ENCODE measurements around the gene FAM120A. TPM values are rescaled to one million over a fixed set of nuclear protein-coding genes. Genes with fewer than 3 reads are reported as not detected.
"Not testable (repeated sequence)": the region's sequence is repeated elsewhere in the genome, so short reads cannot be mapped to it uniquely, and the experiment has no call there.

The FAM120A gene
- polyA plus RNA-seq, 4 donors, result 36.2 to 85.8 (median 65.6) TPM

- DNase-seq (no peak), FAIRE-seq (no peak)
- Histone ChIP-seq H3K4me1 (ENCODE audit: control insufficient read depth in 3 of 3, insufficient read depth in 2 of 3, low read depth in 1 of 3, low read length in 2 of 3) (peaks cover 0 to 5% (median 2%) of the 10 kb centered on the region in 3 donors), H3K27ac (ENCODE audit: low read depth in 1 of 3, low read length in 2 of 3) (no peak overlapping the region), H3K27me3 (ENCODE audit: control insufficient read depth in 3 of 3, insufficient read depth in 3 of 3, low read length in 3 of 3) (no peaks in the 10 kb centered on the region), H3K4me3 (ENCODE audit: low read depth in 1 of 3, low read length in 3 of 3) (no peak overlapping the region), H3K9me3 (ENCODE audit: control insufficient read depth in 2 of 2, insufficient read depth in 1 of 2, low read depth in 1 of 2, low read length in 1 of 2) (no peaks in the 10 kb centered on the region), H3K36me3 (ENCODE audit: control insufficient read depth in 3 of 3, insufficient read depth in 2 of 3, low read depth in 1 of 3, low read length in 3 of 3) (peaks cover 0 to 34% (median under 1%) of the 10 kb centered on the region in 3 donors)
- WGBS, 3 donors, result 95 to 97% (median 97%) methylated on average over 2 of the region's 2 CpGs
These were observed 57.6 kb downstream of the FAM120A start for GRCh38 chr9:93509084-93509483.

- no peak for FAIRE-seq
- H3K36me3 ChIP-seq (ENCODE audit: control insufficient read depth in 3 of 3, insufficient read depth in 2 of 3, low read depth in 1 of 3, low read length in 3 of 3), result peaks cover 0 to 37% (median 0%) of the 10 kb centered on the region in 3 donors
- 79 to 89% (median 81%) methylated on average over 7 of the region's 7 CpGs for WGBS, 3 donors
- no peak overlapping the region for H3K27ac ChIP-seq (ENCODE audit: low read depth in 1 of 3, low read length in 2 of 3)
- H3K27me3 ChIP-seq (ENCODE audit: control insufficient read depth in 3 of 3, insufficient read depth in 3 of 3, low read length in 3 of 3), result no peaks in the 10 kb centered on the region
- peaks cover 0 to 3% (median 2%) of the 10 kb centered on the region in 3 donors for H3K4me1 ChIP-seq (ENCODE audit: control insufficient read depth in 3 of 3, insufficient read depth in 2 of 3, low read depth in 1 of 3, low read length in 2 of 3)
- no peak for DNase-seq
- H3K4me3 ChIP-seq (ENCODE audit: low read depth in 1 of 3, low read length in 3 of 3), result no peak overlapping the region
- no peaks in the 10 kb centered on the region for H3K9me3 ChIP-seq (ENCODE audit: control insufficient read depth in 2 of 2, insufficient read depth in 1 of 2, low read depth in 1 of 2, low read length in 1 of 2)
These were observed 58.6 kb downstream of the FAM120A start for GRCh38 chr9:93510041-93510440.

GRCh38 chr9:93511228-93511627, 59.7 kb downstream of the FAM120A start:
- not testable (repeated sequence) for H3K27me3 ChIP-seq (ENCODE audit: control insufficient read depth in 3 of 3, insufficient read depth in 3 of 3, low read length in 3 of 3)
- WGBS, 3 donors, result 70 to 84% (median 75%) methylated on average over 8 of the region's 8 CpGs

GRCh38 chr9:93512170-93512812, 60.8 kb downstream of the FAM120A start:
- not testable (repeated sequence) for H3K4me3 ChIP-seq (ENCODE audit: low read depth in 1 of 3, low read length in 3 of 3); DNase-seq; FAIRE-seq; H3K27ac ChIP-seq (ENCODE audit: low read depth in 1 of 3, low read length in 2 of 3); H3K9me3 ChIP-seq (ENCODE audit: control insufficient read depth in 2 of 2, insufficient read depth in 1 of 2, low read depth in 1 of 2, low read length in 1 of 2); H3K4me1 ChIP-seq (ENCODE audit: control insufficient read depth in 3 of 3, insufficient read depth in 2 of 3, low read depth in 1 of 3, low read length in 2 of 3); H3K27me3 ChIP-seq (ENCODE audit: control insufficient read depth in 3 of 3, insufficient read depth in 3 of 3, low read length in 3 of 3)
- peaks cover 0 to 30% (median 0%) of the 10 kb centered on the region in 3 donors for H3K36me3 ChIP-seq (ENCODE audit: control insufficient read depth in 3 of 3, insufficient read depth in 2 of 3, low read depth in 1 of 3, low read length in 3 of 3)
- 78 to 91% (median 84%) methylated on average over 10 of the region's 10 CpGs for WGBS, 3 donors

More at GRCh38 chr9:93511228-93511627, 59.7 kb downstream of the FAM120A start:
- not testable (repeated sequence) for H3K27ac ChIP-seq (ENCODE audit: low read depth in 1 of 3, low read length in 2 of 3); FAIRE-seq; H3K9me3 ChIP-seq (ENCODE audit: control insufficient read depth in 2 of 2, insufficient read depth in 1 of 2, low read depth in 1 of 2, low read length in 1 of 2); H3K4me1 ChIP-seq (ENCODE audit: control insufficient read depth in 3 of 3, insufficient read depth in 2 of 3, low read depth in 1 of 3, low read length in 2 of 3); DNase-seq; H3K4me3 ChIP-seq (ENCODE audit: low read depth in 1 of 3, low read length in 3 of 3)
- H3K36me3 ChIP-seq (ENCODE audit: control insufficient read depth in 3 of 3, insufficient read depth in 2 of 3, low read depth in 1 of 3, low read length in 3 of 3), result peaks cover 0 to 37% (median 0%) of the 10 kb centered on the region in 3 donors

GRCh38 chr9:93513606-93514005, 62.1 kb downstream of the FAM120A start:
- no peak for FAIRE-seq
- no peak overlapping the region for H3K4me3 ChIP-seq (ENCODE audit: low read depth in 1 of 3, low read length in 3 of 3)
- H3K9me3 ChIP-seq (ENCODE audit: control insufficient read depth in 2 of 2, insufficient read depth in 1 of 2, low read depth in 1 of 2, low read length in 1 of 2), result no peaks in the 10 kb centered on the region
- H3K27ac ChIP-seq (ENCODE audit: low read depth in 1 of 3, low read length in 2 of 3), result no peak overlapping the region
- H3K4me1 ChIP-seq (ENCODE audit: control insufficient read depth in 3 of 3, insufficient read depth in 2 of 3, low read depth in 1 of 3, low read length in 2 of 3), result no peaks in the 10 kb centered on the region
- no peak for DNase-seq
- H3K27me3 ChIP-seq (ENCODE audit: control insufficient read depth in 3 of 3, insufficient read depth in 3 of 3, low read length in 3 of 3), result no peaks in the 10 kb centered on the region
- WGBS, 3 donors, result 84 to 91% (median 90%) methylated on average over 9 of the region's 9 CpGs
- H3K36me3 ChIP-seq (ENCODE audit: control insufficient read depth in 3 of 3, insufficient read depth in 2 of 3, low read depth in 1 of 3, low read length in 3 of 3), result peaks cover 0 to 27% (median 7%) of the 10 kb centered on the region in 3 donors

- H3K36me3 ChIP-seq (ENCODE audit: control insufficient read depth in 3 of 3, insufficient read depth in 2 of 3, low read depth in 1 of 3, low read length in 3 of 3), result peaks cover 4 to 43% (median 8%) of the 10 kb centered on the region in 3 donors
These were observed 65.8 kb downstream of the FAM120A start for GRCh38 chr9:93517331-93517730.

GRCh38 chr9:93520523-93520922, 69.0 kb downstream of the FAM120A start:
- Histone ChIP-seq H3K27me3 (ENCODE audit: control insufficient read depth in 3 of 3, insufficient read depth in 3 of 3, low read length in 3 of 3) (no peaks in the 10 kb centered on the region), H3K36me3 (ENCODE audit: control insufficient read depth in 3 of 3, insufficient read depth in 2 of 3, low read depth in 1 of 3, low read length in 3 of 3) (peaks cover 4 to 52% (median 15%) of the 10 kb centered on the region in 3 donors), H3K9me3 (ENCODE audit: control insufficient read depth in 2 of 2, insufficient read depth in 1 of 2, low read depth in 1 of 2, low read length in 1 of 2) (no peaks in the 10 kb centered on the region), H3K4me3 (ENCODE audit: low read depth in 1 of 3, low read length in 3 of 3) (no peak overlapping the region), H3K27ac (ENCODE audit: low read depth in 1 of 3, low read length in 2 of 3) (no peak overlapping the region), H3K4me1 (ENCODE audit: control insufficient read depth in 3 of 3, insufficient read depth in 2 of 3, low read depth in 1 of 3, low read length in 2 of 3) (no peaks in the 10 kb centered on the region)
- DNase-seq (no peak), FAIRE-seq (no peak)
- 85 to 90% (median 87%) methylated on average over 6 of the region's 6 CpGs for WGBS, 3 donors

More at GRCh38 chr9:93517331-93517730, 65.8 kb downstream of the FAM120A start:
- 68 to 86% (median 70%) methylated on average over 1 of the region's 1 CpG for WGBS, 3 donors
- H3K4me3 ChIP-seq (ENCODE audit: low read depth in 1 of 3, low read length in 3 of 3), result no peak overlapping the region
- DNase-seq (no peak), FAIRE-seq (no peak)
- no peaks in the 10 kb centered on the region for H3K27me3 ChIP-seq (ENCODE audit: control insufficient read depth in 3 of 3, insufficient read depth in 3 of 3, low read length in 3 of 3)
- no peaks in the 10 kb centered on the region for H3K4me1 ChIP-seq (ENCODE audit: control insufficient read depth in 3 of 3, insufficient read depth in 2 of 3, low read depth in 1 of 3, low read length in 2 of 3)
- H3K9me3 ChIP-seq (ENCODE audit: control insufficient read depth in 2 of 2, insufficient read depth in 1 of 2, low read depth in 1 of 2, low read length in 1 of 2), result no peaks in the 10 kb centered on the region
- H3K27ac ChIP-seq (ENCODE audit: low read depth in 1 of 3, low read length in 2 of 3), result no peak overlapping the region

GRCh38 chr9:93522736-93523135, 71.3 kb downstream of the FAM120A start:
- H3K9me3 ChIP-seq (ENCODE audit: control insufficient read depth in 2 of 2, insufficient read depth in 1 of 2, low read depth in 1 of 2, low read length in 1 of 2), result no peaks in the 10 kb centered on the region
- H3K4me3 ChIP-seq (ENCODE audit: low read depth in 1 of 3, low read length in 3 of 3), result no peak overlapping the region
- H3K4me1 ChIP-seq (ENCODE audit: control insufficient read depth in 3 of 3, insufficient read depth in 2 of 3, low read depth in 1 of 3, low read length in 2 of 3), result no peaks in the 10 kb centered on the region
- 82 to 91% (median 85%) methylated on average over 3 of the region's 3 CpGs for WGBS, 3 donors
- H3K27ac ChIP-seq (ENCODE audit: low read depth in 1 of 3, low read length in 2 of 3), result no peak overlapping the region
- H3K27me3 ChIP-seq (ENCODE audit: control insufficient read depth in 3 of 3, insufficient read depth in 3 of 3, low read length in 3 of 3), result no peaks in the 10 kb centered on the region
- DNase-seq (no peak), FAIRE-seq (no peak)
- H3K36me3 ChIP-seq (ENCODE audit: control insufficient read depth in 3 of 3, insufficient read depth in 2 of 3, low read depth in 1 of 3, low read length in 3 of 3), result peaks cover 8 to 68% (median 19%) of the 10 kb centered on the region in 3 donors

All from small intestine (tissue), 7 donors.